ENCODE measurements around the gene TAS2R14. TPM values are rescaled to one million over a fixed set of nuclear protein-coding genes. Genes with fewer than 3 reads are reported as not detected.

The TAS2R14 gene
- total RNA-seq, 4 donors from 2014 or later, result 0.27 to 3.0 (median 0.29) TPM; not detected in 1

GRCh38 chr12:10968765-10969456, 29.8 kb upstream of the TAS2R14 start:
- Histone ChIP-seq H3K27ac (no peak overlapping the region), H3K4me1 (peaks cover 4 to 5% of the 10 kb centered on the region in 2 donors), H3K27me3 (no peaks in the 10 kb centered on the region), H3K9me3 (no peaks in the 10 kb centered on the region), H3K36me3 (no peaks in the 10 kb centered on the region), H3K4me3 (no peak overlapping the region)
- intact Hi-C loops (cut with DNase I; ENCODE audit: low total_unique reads) (no loop called here), in situ Hi-C loops (cut with MboI; ENCODE audit: low sequenced_read_pairs in 4 of 4) (no loop called here)
- TF ChIP-seq POLR2A (IDR thresholded peaks at IDR 0.05) (no peak), CTCF (IDR thresholded peaks at IDR 0.05 in 4 of 5, conservative IDR thresholded peaks at IDR 0.05 in 1 of 5) (no peak)
- peak in 1 of 2 donors; percentile 16 for DNase-seq
- ATAC-seq, result peak in 1 of 2 donors; percentile 61

- TF ChIP-seq POLR2A (IDR thresholded peaks at IDR 0.05) (no peak), CTCF (IDR thresholded peaks at IDR 0.05 in 4 of 5, conservative IDR thresholded peaks at IDR 0.05 in 1 of 5) (no peak)
- peaks cover 4 to 5% of the 10 kb centered on the region in 2 donors for H3K4me1 ChIP-seq
- ATAC-seq, result no peak
- no peaks in the 10 kb centered on the region for H3K36me3 ChIP-seq
- no peaks in the 10 kb centered on the region for H3K27me3 ChIP-seq
- intact Hi-C loops (cut with DNase I; ENCODE audit: low total_unique reads) (no loop called here), in situ Hi-C loops (cut with MboI; ENCODE audit: low sequenced_read_pairs in 4 of 4) (no loop called here)
- no peak overlapping the region for H3K27ac ChIP-seq
- H3K9me3 ChIP-seq, result no peaks in the 10 kb centered on the region
- no peak overlapping the region for H3K4me3 ChIP-seq
- no peak for DNase-seq
These were observed 28.3 kb upstream of the TAS2R14 start for GRCh38 chr12:10967409-10967808.

- intact Hi-C loops (cut with DNase I; ENCODE audit: low total_unique reads) (no loop called here), in situ Hi-C loops (cut with MboI; ENCODE audit: low sequenced_read_pairs in 4 of 4) (no loop called here)
These were observed 27.3 kb upstream of the TAS2R14 start for GRCh38 chr12:10966314-10966713.

GRCh38 chr12:10965476-10965875, 26.4 kb upstream of the TAS2R14 start:
- H3K27ac ChIP-seq, result no peak overlapping the region
- no peak for TF ChIP-seq CTCF (IDR thresholded peaks at IDR 0.05 in 4 of 5, conservative IDR thresholded peaks at IDR 0.05 in 1 of 5)
- TF ChIP-seq POLR2A (IDR thresholded peaks at IDR 0.05), result no peak
- in situ Hi-C loops (cut with MboI; ENCODE audit: low sequenced_read_pairs in 4 of 4), result no loop called here
- ATAC-seq (no peak), DNase-seq (no peak)
- no peaks in the 10 kb centered on the region for H3K36me3 ChIP-seq
- intact Hi-C loops (cut with DNase I; ENCODE audit: low total_unique reads), result no loop called here
- no peak overlapping the region for H3K4me3 ChIP-seq
- no peaks in the 10 kb centered on the region for H3K9me3 ChIP-seq
- no peaks in the 10 kb centered on the region for H3K27me3 ChIP-seq
- peaks cover 4 to 5% of the 10 kb centered on the region in 2 donors for H3K4me1 ChIP-seq

More at GRCh38 chr12:10966314-10966713, 27.3 kb upstream of the TAS2R14 start:
- no peak for DNase-seq
- Histone ChIP-seq H3K4me1 (peaks cover 4 to 5% of the 10 kb centered on the region in 2 donors), H3K27me3 (no peaks in the 10 kb centered on the region), H3K36me3 (no peaks in the 10 kb centered on the region), H3K27ac (no peak overlapping the region), H3K9me3 (no peaks in the 10 kb centered on the region), H3K4me3 (no peak overlapping the region)
- no peak for ATAC-seq
- TF ChIP-seq POLR2A (IDR thresholded peaks at IDR 0.05) (no peak), CTCF (IDR thresholded peaks at IDR 0.05 in 4 of 5, conservative IDR thresholded peaks at IDR 0.05 in 1 of 5) (no peak)
